ENCODE results near the gene TMEM219. TPM values are rescaled to one million over a fixed set of nuclear protein-coding genes. Genes with fewer than 3 reads are reported as not detected.
A peak's percentile ranks its signal among the peaks of the same experiment; 100 is the strongest.

TMEM219 gene
- total and polyA plus RNA-seq, 9 donors = 49.5 to 73.8 (median 61.7) TPM

- no peak for DNase-seq
- H3K36me3 ChIP-seq (ENCODE audit: control insufficient read depth, insufficient read depth, low read length) = peaks cover 26% of the 10 kb centered on the region
- peaks cover 23% of the 10 kb centered on the region for H3K4me1 ChIP-seq (ENCODE audit: control insufficient read depth, insufficient read depth, low read length)
- H3K27ac ChIP-seq (ENCODE audit: low read length) = no peak overlapping the region
- no peaks in the 10 kb centered on the region for H3K27me3 ChIP-seq (ENCODE audit: control insufficient read depth, insufficient read depth, low read length)
- no peak overlapping the region for H3K4me3 ChIP-seq (ENCODE audit: low read length)
- no CpG with 5 or more reads among the region's 8 CpGs for WGBS (ENCODE audit: insufficient coverage)
- H3K9me3 ChIP-seq (replicated peaks; ENCODE audit: control insufficient read depth, low read depth, low read length) = peaks cover 5% of the 10 kb centered on the region
These were observed 9.4 kb downstream of the TMEM219 start for GRCh38 chr16:29971304-29971703.

- no peak overlapping the region for H3K27ac ChIP-seq (ENCODE audit: low read length)
- DNase-seq = no peak
- 100% methylated on average over 1 of the region's 1 CpG for WGBS (ENCODE audit: insufficient coverage)
- H3K9me3 ChIP-seq (replicated peaks; ENCODE audit: control insufficient read depth, low read depth, low read length) = peaks cover 5% of the 10 kb centered on the region
- H3K36me3 ChIP-seq (ENCODE audit: control insufficient read depth, insufficient read depth, low read length) = peaks cover 24% of the 10 kb centered on the region
- H3K4me3 ChIP-seq (ENCODE audit: low read length) = no peak overlapping the region
- no peaks in the 10 kb centered on the region for H3K27me3 ChIP-seq (ENCODE audit: control insufficient read depth, insufficient read depth, low read length)
- H3K4me1 ChIP-seq (ENCODE audit: control insufficient read depth, insufficient read depth, low read length) = peaks cover 35% of the 10 kb centered on the region
These were observed 10.6 kb downstream of the TMEM219 start for GRCh38 chr16:29972500-29972899.

GRCh38 chr16:29972992-29973383 lies 11.1 kb downstream of the TMEM219 start:
- Histone ChIP-seq H3K4me1 (ENCODE audit: control insufficient read depth, insufficient read depth, low read length) (peaks cover 38% of the 10 kb centered on the region), H3K27me3 (ENCODE audit: control insufficient read depth, insufficient read depth, low read length) (no peaks in the 10 kb centered on the region), H3K27ac (ENCODE audit: low read length) (peak overlapping the region; percentile 60), H3K36me3 (ENCODE audit: control insufficient read depth, insufficient read depth, low read length) (peaks cover 26% of the 10 kb centered on the region), H3K9me3 (replicated peaks; ENCODE audit: control insufficient read depth, low read depth, low read length) (peaks cover 5% of the 10 kb centered on the region), H3K4me3 (ENCODE audit: low read length) (no peak overlapping the region)
- DNase-seq = no peak
- 53% methylated on average over 6 of the region's 6 CpGs for WGBS (ENCODE audit: insufficient coverage)

GRCh38 chr16:29973384-29974246 lies 11.7 kb downstream of the TMEM219 start, which contains the start of gene TAOK2:
TSS of gene TAOK2 (plus strand) at chr16:29973868. CDS start at chr16:29977773, 3,905 bp downstream.
- WGBS (ENCODE audit: insufficient coverage) = under 1% methylated on average over 67 of the region's 75 CpGs
- Histone ChIP-seq H3K9me3 (replicated peaks; ENCODE audit: control insufficient read depth, low read depth, low read length) (peaks cover 5% of the 10 kb centered on the region), H3K4me1 (ENCODE audit: control insufficient read depth, insufficient read depth, low read length) (peaks cover 43% of the 10 kb centered on the region), H3K27ac (ENCODE audit: low read length) (peak within 1 kb of the TSS; percentile 97), H3K36me3 (ENCODE audit: control insufficient read depth, insufficient read depth, low read length) (peaks cover 30% of the 10 kb centered on the region), H3K27me3 (ENCODE audit: control insufficient read depth, insufficient read depth, low read length) (no peaks in the 10 kb centered on the region), H3K4me3 (ENCODE audit: low read length) (peak within 1 kb of the TSS; percentile 100)
- DNase-seq = peak; percentile 100

GRCh38 chr16:29974291-29975133 lies 12.6 kb downstream of the TMEM219 start:
- DNase-seq = peak; percentile 56
- peaks cover 33% of the 10 kb centered on the region for H3K36me3 ChIP-seq (ENCODE audit: control insufficient read depth, insufficient read depth, low read length)
- peaks cover 5% of the 10 kb centered on the region for H3K9me3 ChIP-seq (replicated peaks; ENCODE audit: control insufficient read depth, low read depth, low read length)
- 0% methylated on average over 19 of the region's 31 CpGs for WGBS (ENCODE audit: insufficient coverage)
- H3K27me3 ChIP-seq (ENCODE audit: control insufficient read depth, insufficient read depth, low read length) = no peaks in the 10 kb centered on the region
- H3K27ac ChIP-seq (ENCODE audit: low read length) = peak overlapping the region; percentile 97
- peaks cover 43% of the 10 kb centered on the region for H3K4me1 ChIP-seq (ENCODE audit: control insufficient read depth, insufficient read depth, low read length)
- H3K4me3 ChIP-seq (ENCODE audit: low read length) = peak overlapping the region; percentile 100

GRCh38 chr16:29975134-29975538 lies 13.3 kb downstream of the TMEM219 start:
- Histone ChIP-seq H3K27ac (ENCODE audit: low read length) (peak overlapping the region; percentile 97), H3K4me1 (ENCODE audit: control insufficient read depth, insufficient read depth, low read length) (peaks cover 43% of the 10 kb centered on the region), H3K9me3 (replicated peaks; ENCODE audit: control insufficient read depth, low read depth, low read length) (peaks cover 5% of the 10 kb centered on the region), H3K36me3 (ENCODE audit: control insufficient read depth, insufficient read depth, low read length) (peaks cover 36% of the 10 kb centered on the region), H3K4me3 (ENCODE audit: low read length) (peak overlapping the region; percentile 100), H3K27me3 (ENCODE audit: control insufficient read depth, insufficient read depth, low read length) (no peaks in the 10 kb centered on the region)
- no peak for DNase-seq
- 71% methylated on average over 4 of the region's 5 CpGs for WGBS (ENCODE audit: insufficient coverage)

- WGBS (ENCODE audit: insufficient coverage) = 13% methylated on average over 4 of the region's 6 CpGs
- Histone ChIP-seq H3K27ac (ENCODE audit: low read length) (peak overlapping the region; percentile 97), H3K4me1 (ENCODE audit: control insufficient read depth, insufficient read depth, low read length) (peaks cover 43% of the 10 kb centered on the region)
These were observed 14.1 kb downstream of the TMEM219 start for GRCh38 chr16:29975811-29976511.

GRCh38 chr16:29977063-29977825 lies 15.4 kb downstream of the TMEM219 start:
- H3K36me3 ChIP-seq (ENCODE audit: control insufficient read depth, insufficient read depth, low read length) = peaks cover 52% of the 10 kb centered on the region
- 73% methylated on average over 5 of the region's 9 CpGs for WGBS (ENCODE audit: insufficient coverage)
- no peak overlapping the region for H3K4me3 ChIP-seq (ENCODE audit: low read length)
- peaks cover 5% of the 10 kb centered on the region for H3K9me3 ChIP-seq (replicated peaks; ENCODE audit: control insufficient read depth, low read depth, low read length)
- H3K27ac ChIP-seq (ENCODE audit: low read length) = peak overlapping the region; percentile 71
- no peaks in the 10 kb centered on the region for H3K27me3 ChIP-seq (ENCODE audit: control insufficient read depth, insufficient read depth, low read length)
- H3K4me1 ChIP-seq (ENCODE audit: control insufficient read depth, insufficient read depth, low read length) = peaks cover 43% of the 10 kb centered on the region
- DNase-seq = no peak

More at GRCh38 chr16:29975811-29976511, 14.1 kb downstream of the TMEM219 start:
- DNase-seq = no peak
- Histone ChIP-seq H3K36me3 (ENCODE audit: control insufficient read depth, insufficient read depth, low read length) (peaks cover 43% of the 10 kb centered on the region), H3K27me3 (ENCODE audit: control insufficient read depth, insufficient read depth, low read length) (no peaks in the 10 kb centered on the region), H3K4me3 (ENCODE audit: low read length) (peak overlapping the region; percentile 100), H3K9me3 (replicated peaks; ENCODE audit: control insufficient read depth, low read depth, low read length) (peaks cover 5% of the 10 kb centered on the region)

- Histone ChIP-seq H3K9me3 (replicated peaks; ENCODE audit: control insufficient read depth, low read depth, low read length) (peaks cover 2% of the 10 kb centered on the region), H3K27me3 (ENCODE audit: control insufficient read depth, insufficient read depth, low read length) (no peaks in the 10 kb centered on the region), H3K27ac (ENCODE audit: low read length) (no peak overlapping the region), H3K4me3 (ENCODE audit: low read length) (no peak overlapping the region), H3K4me1 (ENCODE audit: control insufficient read depth, insufficient read depth, low read length) (peaks cover 41% of the 10 kb centered on the region), H3K36me3 (ENCODE audit: control insufficient read depth, insufficient read depth, low read length) (peaks cover 57% of the 10 kb centered on the region)
- 100% methylated on average over 9 of the region's 9 CpGs for WGBS (ENCODE audit: insufficient coverage)
- DNase-seq = no peak
These were observed 16.2 kb downstream of the TMEM219 start for GRCh38 chr16:29978081-29978480.

All from muscle of leg (tissue), 11 donors.